ENCODE measurements around the gene PRKCZ.

DNA sequence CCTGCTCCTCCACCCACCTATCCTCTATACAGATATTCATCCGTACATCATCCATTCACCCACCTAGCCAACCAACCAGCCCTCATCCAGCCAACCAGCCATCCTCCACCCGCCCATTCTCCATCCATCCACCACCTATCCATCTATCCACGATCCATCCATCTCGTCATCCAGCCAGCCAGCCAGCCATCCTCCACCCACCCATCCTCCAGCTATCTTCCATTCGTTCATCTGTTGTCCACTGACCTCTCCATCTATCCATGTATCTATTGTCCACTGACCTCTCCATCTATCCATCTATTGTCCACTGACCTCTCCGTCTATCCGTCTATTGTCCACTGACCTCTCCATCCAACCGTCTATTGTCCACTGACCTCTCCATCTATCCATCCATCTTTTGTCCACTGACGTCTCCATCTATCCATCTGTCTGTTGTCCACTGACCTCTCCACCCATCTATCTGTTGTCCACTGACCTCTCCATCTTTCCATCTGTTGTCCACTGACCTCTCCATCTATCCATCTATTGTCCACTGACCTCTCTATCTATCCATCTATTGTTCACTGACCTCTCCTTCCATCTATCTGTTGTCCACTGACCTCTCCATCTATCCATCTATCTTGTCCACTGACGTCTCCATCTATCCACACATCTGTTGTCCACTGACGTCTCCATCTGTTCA, 96.8 kb downstream of the PRKCZ start:
- TF ChIP-seq, protein P1, sequence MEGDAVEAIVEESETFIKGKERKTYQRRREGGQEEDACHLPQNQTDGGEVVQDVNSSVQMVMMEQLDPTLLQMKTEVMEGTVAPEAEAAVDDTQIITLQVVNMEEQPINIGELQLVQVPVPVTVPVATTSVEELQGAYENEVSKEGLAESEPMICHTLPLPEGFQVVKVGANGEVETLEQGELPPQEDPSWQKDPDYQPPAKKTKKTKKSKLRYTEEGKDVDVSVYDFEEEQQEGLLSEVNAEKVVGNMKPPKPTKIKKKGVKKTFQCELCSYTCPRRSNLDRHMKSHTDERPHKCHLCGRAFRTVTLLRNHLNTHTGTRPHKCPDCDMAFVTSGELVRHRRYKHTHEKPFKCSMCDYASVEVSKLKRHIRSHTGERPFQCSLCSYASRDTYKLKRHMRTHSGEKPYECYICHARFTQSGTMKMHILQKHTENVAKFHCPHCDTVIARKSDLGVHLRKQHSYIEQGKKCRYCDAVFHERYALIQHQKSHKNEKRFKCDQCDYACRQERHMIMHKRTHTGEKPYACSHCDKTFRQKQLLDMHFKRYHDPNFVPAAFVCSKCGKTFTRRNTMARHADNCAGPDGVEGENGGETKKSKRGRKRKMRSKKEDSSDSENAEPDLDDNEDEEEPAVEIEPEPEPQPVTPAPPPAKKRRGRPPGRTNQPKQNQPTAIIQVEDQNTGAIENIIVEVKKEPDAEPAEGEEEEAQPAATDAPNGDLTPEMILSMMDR (IDR thresholded peaks at IDR 0.05): no peak
- TF ChIP-seq POLR2A (IDR thresholded peaks at IDR 0.05): no peak
